Heart left ventricle (tissue), 16 donors: ENCODE measurements around the gene TCF7L2. TPM values are rescaled to one million over a fixed set of nuclear protein-coding genes. Genes with fewer than 3 reads are reported as not detected.
A peak's percentile ranks its signal among the peaks of the same experiment; 100 is the strongest.

Experiments
- ATAC-seq, 4 donors: fragments of 200-7000 bp; cut with Tn5 transposase; one replicate each; pipeline ENCODE4 v1.9.1; 2020 to 2022; ENCODE audit warnings: moderate library complexity in 4 of 4, mild to moderate bottlenecking in 3 of 4, moderate number of reproducible peaks in 1 of 4
- DNase-seq, 5 donors: peaks; one replicate each; pipeline ENCODE4 v3.0.0-alpha.2; 2020
- H3K27ac ChIP-seq, 12 donors: fragments of 200-600 bp; sonication (generic) in 4 of 12; one replicate each; pipeline versions ENCODE4 v1.5.0 to v1.8.0; 2016 to 2022; ENCODE audit warnings: mild to moderate bottlenecking in 2 of 12
- H3K27me3 ChIP-seq, 9 donors: fragments of 200-600 bp; sonication (generic) in 2 of 9; one replicate each; pipeline versions ENCODE4 v1.5.1 to v1.8.0; 2016 to 2022; ENCODE audit warnings: mild to moderate bottlenecking in 3 of 9
- H3K36me3 ChIP-seq, 9 donors: fragments of 200-600 bp; sonication (generic) in 2 of 9; one replicate each; pipeline versions ENCODE4 v1.5.0 to v1.8.0; 2018 to 2022; ENCODE audit warnings: mild to moderate bottlenecking in 2 of 9
- H3K4me1 ChIP-seq, 12 donors: fragments of 200-600 bp; sonication (generic) in 4 of 12; one replicate each; pipeline versions ENCODE4 v1.5.0 to v1.8.0; 2016 to 2022; ENCODE audit warnings: mild to moderate bottlenecking in 3 of 12
- H3K4me3 ChIP-seq, 12 donors: fragments of 200-600 bp; sonication (generic) in 4 of 12; one replicate each; pipeline versions ENCODE4 v1.5.0 to v1.8.0; 2017 to 2022; ENCODE audit warnings: mild to moderate bottlenecking in 9 of 12, moderate library complexity in 4 of 12
- H3K9me3 ChIP-seq, 12 donors: fragments of 200-600 bp; sonication (generic) in 4 of 12; one replicate each; pipeline versions ENCODE4 v1.5.0 to v1.8.0; 2016 to 2022; ENCODE audit warnings: mild to moderate bottlenecking in 1 of 12
- CTCF ChIP-seq, 12 donors: fragments of 200-600 bp; sonication (generic) in 4 of 12; IDR thresholded peaks; one replicate each; pipeline versions ENCODE4 v1.5.0 to v1.8.0; 2018 to 2022; ENCODE audit warnings: antibody characterized with exemption in 12 of 12, mild to moderate bottlenecking in 5 of 12
- POLR2A ChIP-seq, 2 donors: fragments of 450-650 bp; IDR thresholded peaks; one replicate each; pipeline ENCODE4 v1.6.1; 2017; ENCODE audit warnings: antibody characterized with exemption in 2 of 2, mild to moderate bottlenecking in 2 of 2, moderate library complexity in 2 of 2
- WGBS, 4 donors: extraction: QIAGEN DNeasy Blood & Tissue Kit in 2 of 4; methylation state at CpG; one replicate each; pipeline versions ENCODE4 v1.1.5 to v1.1.7; 2013 to 2018; 5-methylcytosine and 5-hydroxymethylcytosine counted together
- intact Hi-C, 10 donors: fragments of 100-400 bp; cut with DNase I; formaldehyde crosslinking; loops; one replicate each; pipeline versions ENCODE4 v1.11.1 to v1.14.2; 2022
- polyA plus RNA-seq, 2 donors: library from polyadenylated mRNA; stranded (reverse); fragments of 200-250 nt; gene quantifications; one replicate each; pipeline ENCODE4 v1.2.3, GENCODE V29; 2013
- total RNA-seq, 9 donors: library from RNA; depleted of rRNA in 2 of 9; stranded (reverse); fragments of >200 nt in 2 of 9; fragmentation: NEBNext Ultra II Directional in 3 of 9; extraction: Animal tissue kit (Norgen Biotek cat#: 25700) in 3 of 9; gene quantifications; one replicate each; pipeline versions ENCODE4 v1.1.0 to v1.2.4, GENCODE V29; 2016 to 2023
- donor health status: ischemic (EF 13 %, LVEDD 7.1; RV severe dilation, severe dysfunction).
- donor health status: healthy with polysubstance abuse.
- donor health status: DM: no; HTN: yes; CAD: no.
- donor health status: DM: no; HTN: no; CAD: no.
- donor health status: ischemic (EF 25% LVEDD 6.9; RV normal size, moderate dysfunction).
- donor health status: ischemic (EF 25% LVEDD 5.7; RV mildly dilated, moderate dysfunction).
- donor health status: healthy.
- donor health status: DM: yes; HTN: yes; CAD: no.
- donor health status: ischemic (EF 35%, LVEDD 5.7; RV mildly dilated, moderate dysfunction).
- donor health status: nonischemic (EF 11% LVEDD 7.7; RV severe dilation, severe dysfunction).
- donor health status: DM: yes; HTN: yes; CAD: no.
- donor health status: PGD.
- donor health status: ischemic (EF 29% LVEDD 5.4; RV normal size, mild dysfunction).
- donor health status: nonischemic (EF 23%, LVEDD 6.1; RV moderate dilation, normal function).

The TCF7L2 gene
- total and polyA plus RNA-seq, 11 donors, result 4.3 to 17.5 (median 8.4) TPM

DNA sequence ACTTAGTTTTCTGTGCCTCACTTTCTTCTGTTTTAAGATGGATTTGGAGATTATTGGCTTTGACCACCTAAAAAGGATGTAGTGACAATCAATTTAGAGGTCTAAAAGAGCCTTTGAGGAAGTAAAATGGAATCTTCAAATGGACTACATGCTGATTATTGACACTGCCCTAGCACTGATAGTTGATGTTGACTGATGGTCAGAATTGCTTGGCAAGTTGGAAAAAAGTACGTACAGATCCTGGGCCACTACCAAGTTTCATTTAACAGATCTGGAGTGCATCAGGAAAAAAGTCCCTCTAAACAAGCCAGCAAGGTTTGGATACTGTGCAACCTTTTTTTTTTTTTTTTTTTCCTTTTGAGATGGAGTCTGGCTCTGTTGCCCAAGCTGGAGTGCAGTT, 81.1 kb downstream of the TCF7L2 start:
- WGBS, 4 donors, result 75 to 87% (median 81%) methylated on average over 1 of the region's 1 CpG
- Histone ChIP-seq H3K36me3 (no peaks in the 10 kb centered on the region), H3K27ac (no peak overlapping the region), H3K9me3 (no peaks in the 10 kb centered on the region), H3K4me3 (no peak overlapping the region), H3K27me3 (no peaks in the 10 kb centered on the region), H3K4me1 (peaks cover 3 to 58% (median 33%) of the 10 kb centered on the region in 12 donors)
- ATAC-seq, result no peak
- no peak for DNase-seq
- intact Hi-C loops, result no loop called here
- no peak for TF ChIP-seq POLR2A (IDR thresholded peaks at IDR 0.05)
- TF ChIP-seq CTCF (IDR thresholded peaks at IDR 0.05), result no peak

DNA sequence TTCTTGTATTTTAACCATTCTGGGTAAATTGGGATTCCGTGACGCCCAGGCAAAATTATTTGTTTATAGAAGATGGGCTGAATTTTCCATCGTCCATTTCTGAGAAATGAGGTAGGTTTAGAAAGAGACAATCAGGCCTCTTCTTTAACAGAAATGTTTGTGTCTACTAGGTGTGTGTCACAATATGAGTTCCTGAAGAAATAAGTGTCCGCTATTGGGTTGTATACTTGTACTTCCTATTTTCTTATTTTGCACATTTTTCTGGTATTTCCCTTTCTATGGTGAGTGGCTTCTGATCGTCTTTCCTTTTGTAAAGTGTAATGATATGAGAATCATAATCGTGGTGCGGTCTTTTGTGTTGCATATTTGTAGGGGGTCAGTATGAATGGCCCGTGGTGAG, 83.9 kb downstream of the TCF7L2 start:
- no peak for ATAC-seq
- TF ChIP-seq POLR2A (IDR thresholded peaks at IDR 0.05) (no peak), CTCF (IDR thresholded peaks at IDR 0.05) (no peak)
- intact Hi-C loops, result no loop called here

GRCh38 chr10:113035732-113036312, 85.8 kb downstream of the TCF7L2 start:
- no peak for TF ChIP-seq CTCF (IDR thresholded peaks at IDR 0.05)
- no peak for TF ChIP-seq POLR2A (IDR thresholded peaks at IDR 0.05)
- Histone ChIP-seq H3K27ac (peak overlapping the region in 3 of 12 donors; percentile 4 to 28 (median 9)), H3K36me3 (peaks cover 0 to 7% (median 0%) of the 10 kb centered on the region in 9 donors), H3K27me3 (no peaks in the 10 kb centered on the region), H3K4me1 (peaks cover 0 to 33% (median 6%) of the 10 kb centered on the region in 12 donors), H3K9me3 (no peaks in the 10 kb centered on the region), H3K4me3 (no peak overlapping the region)
- intact Hi-C loops, result no loop called here
- ATAC-seq (peak in 1 of 4 donors; percentile 13), DNase-seq (no peak)
- 69 to 78% (median 70%) methylated on average over 5 of the region's 5 CpGs for WGBS, 4 donors

More for the DNA sequence above, 83.9 kb downstream of the TCF7L2 start:
- WGBS, 4 donors, result 93 to 96% (median 95%) methylated on average over 8 of the region's 8 CpGs
- Histone ChIP-seq H3K27me3 (no peaks in the 10 kb centered on the region), H3K4me3 (no peak overlapping the region), H3K36me3 (no peaks in the 10 kb centered on the region), H3K9me3 (no peaks in the 10 kb centered on the region), H3K27ac (no peak overlapping the region), H3K4me1 (peaks cover 0 to 44% (median 9%) of the 10 kb centered on the region in 12 donors)
- DNase-seq, result no peak

GRCh38 chr10:113036619-113037018, 86.6 kb downstream of the TCF7L2 start:
- Histone ChIP-seq H3K36me3 (peaks cover 0 to 7% (median 0%) of the 10 kb centered on the region in 9 donors), H3K4me3 (no peak overlapping the region), H3K4me1 (peaks cover 0 to 37% (median 6%) of the 10 kb centered on the region in 12 donors), H3K27me3 (no peaks in the 10 kb centered on the region), H3K27ac (peak overlapping the region in 1 of 12 donors; percentile 15), H3K9me3 (no peaks in the 10 kb centered on the region)
- ATAC-seq (no peak), DNase-seq (no peak)
- 55 to 74% (median 67%) methylated on average over 2 of the region's 2 CpGs for WGBS, 4 donors
- TF ChIP-seq CTCF (IDR thresholded peaks at IDR 0.05), result no peak
- no peak for TF ChIP-seq POLR2A (IDR thresholded peaks at IDR 0.05)
- intact Hi-C loops, result no loop called here
